Stimulated activated CD8-positive, alpha-beta memory T cell treated with anti-CD3 and anti-CD28 coated beads, Interleukin-4, amount 100 ng/mL, for 48 hours (primary cell): Measurements from ENCODE around the gene SIRT7.

Source experiments
- DNase-seq: peaks from one replicate; pipeline ENCODE4 v3.0.0-alpha.2; 2020

Gene SIRT7

DNA sequence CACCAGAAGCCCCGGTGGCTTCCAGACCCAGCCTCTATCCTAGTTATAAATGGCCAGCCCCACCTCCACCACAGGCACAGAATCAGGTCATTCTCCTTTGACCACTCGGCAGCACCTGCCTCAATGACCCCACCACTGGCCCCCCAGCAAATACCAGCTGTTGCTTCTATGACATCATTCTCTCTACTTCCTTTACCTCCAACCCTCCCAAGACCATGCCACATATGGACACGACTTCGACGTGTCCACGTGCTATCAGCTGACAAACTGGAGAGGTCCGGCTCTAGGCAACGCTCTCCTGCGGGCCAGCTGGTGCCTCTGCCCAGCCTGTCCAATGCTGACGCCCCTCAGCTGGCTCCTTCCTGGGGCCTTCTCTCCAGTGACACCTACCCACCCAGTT, 32.5 kb downstream of the SIRT7 start:
- no peak for DNase-seq

DNA sequence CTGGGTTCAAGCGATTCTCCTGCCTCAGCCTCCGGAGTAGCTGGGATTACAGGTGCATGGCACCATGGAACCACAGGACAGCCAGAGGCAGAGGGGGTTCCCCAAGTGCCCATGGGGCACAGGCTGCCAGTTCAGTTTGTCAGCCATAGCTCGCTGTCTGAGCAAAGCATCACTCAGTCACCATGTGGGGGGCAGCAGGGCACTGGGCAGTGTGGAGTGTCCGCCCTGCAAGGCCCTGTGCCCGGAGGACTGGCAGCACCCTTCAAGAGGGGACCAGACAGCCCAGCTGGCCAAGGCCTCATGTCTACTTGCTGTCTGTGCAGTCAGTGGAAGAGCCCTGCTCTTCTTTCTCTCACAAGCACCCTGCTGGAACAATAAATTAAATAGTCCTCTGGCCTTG, 33.0 kb downstream of the SIRT7 start:
- DNase-seq = no peak

DNA sequence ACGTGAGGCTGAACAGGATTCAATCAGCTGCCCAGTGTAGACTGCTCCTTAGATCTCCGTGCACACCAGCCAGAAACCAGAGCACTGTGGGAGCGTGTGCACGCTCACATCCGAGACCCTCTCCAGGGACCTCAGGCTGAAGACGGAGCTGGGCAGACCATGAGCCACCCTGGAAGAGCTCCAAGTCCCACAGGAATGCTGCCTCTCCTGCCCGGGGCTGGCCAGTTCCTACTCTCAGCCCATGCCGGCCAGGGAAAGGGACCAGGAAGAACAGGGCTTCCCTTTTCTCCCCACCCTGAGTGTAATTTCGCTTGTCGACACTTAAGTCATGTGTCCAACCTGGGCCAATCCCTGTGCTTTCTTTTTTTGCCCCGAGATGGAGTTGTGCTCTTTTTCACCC, 33.5 kb downstream of the SIRT7 start:
- no peak for DNase-seq

DNA sequence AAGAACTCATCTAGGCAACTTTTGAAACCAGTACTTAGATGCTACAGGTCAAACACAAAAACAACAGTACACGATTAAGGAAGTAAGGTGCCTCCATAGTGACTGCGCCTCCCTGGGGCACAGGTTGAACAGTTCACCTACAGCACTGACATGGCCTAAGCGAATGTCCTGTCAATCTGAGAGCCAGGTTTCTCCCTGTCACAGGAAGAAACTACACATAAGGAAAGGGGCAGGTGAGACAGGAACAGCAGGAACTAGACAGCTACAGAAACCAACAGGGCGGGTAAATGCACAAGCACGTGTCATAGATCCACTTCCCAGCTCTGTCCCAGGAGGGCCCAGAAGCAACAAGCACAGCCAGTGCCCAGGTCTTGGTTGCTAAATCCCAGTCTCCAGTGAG, 38.9 kb downstream of the SIRT7 start:
- DNase-seq = no peak

DNA sequence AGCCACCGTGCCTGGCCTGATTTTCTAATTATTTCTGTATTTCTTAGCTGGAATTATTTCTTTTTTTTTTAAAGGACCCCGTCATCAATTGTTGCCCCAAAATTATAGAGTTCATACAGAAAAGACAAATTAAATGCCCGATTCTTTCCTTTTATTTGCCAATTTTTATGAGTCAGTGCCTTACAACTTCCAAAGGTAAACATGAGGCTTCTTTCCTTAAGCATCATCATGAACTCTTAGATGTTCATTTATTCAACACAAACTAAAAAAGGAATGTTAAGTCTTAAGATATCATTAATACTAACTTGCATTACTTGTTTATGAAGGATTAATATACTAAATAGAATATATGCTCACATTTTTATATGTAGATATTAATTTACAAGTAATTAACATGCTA, 39.7 kb downstream of the SIRT7 start:
- DNase-seq = no peak

DNA sequence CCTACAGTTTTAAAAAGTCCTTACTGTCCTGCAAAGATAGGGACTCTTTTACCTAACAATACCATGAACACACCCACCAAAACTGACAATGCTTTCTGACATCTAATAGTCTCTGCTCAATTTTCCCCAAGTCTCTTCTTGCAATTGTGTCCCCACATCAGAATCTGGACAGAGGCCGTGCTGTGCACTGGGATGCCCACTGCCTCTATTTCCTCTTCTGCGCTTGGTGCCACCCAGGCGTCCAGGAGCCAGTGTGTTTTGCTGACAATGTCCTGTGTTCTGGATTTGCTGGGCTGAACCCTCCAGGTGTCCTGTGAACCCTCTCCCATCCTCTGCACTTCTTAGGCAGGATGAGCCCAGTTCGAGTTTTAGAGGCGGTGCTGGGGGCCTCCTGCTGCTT, 40.4 kb downstream of the SIRT7 start:
- DNase-seq = no peak

DNA sequence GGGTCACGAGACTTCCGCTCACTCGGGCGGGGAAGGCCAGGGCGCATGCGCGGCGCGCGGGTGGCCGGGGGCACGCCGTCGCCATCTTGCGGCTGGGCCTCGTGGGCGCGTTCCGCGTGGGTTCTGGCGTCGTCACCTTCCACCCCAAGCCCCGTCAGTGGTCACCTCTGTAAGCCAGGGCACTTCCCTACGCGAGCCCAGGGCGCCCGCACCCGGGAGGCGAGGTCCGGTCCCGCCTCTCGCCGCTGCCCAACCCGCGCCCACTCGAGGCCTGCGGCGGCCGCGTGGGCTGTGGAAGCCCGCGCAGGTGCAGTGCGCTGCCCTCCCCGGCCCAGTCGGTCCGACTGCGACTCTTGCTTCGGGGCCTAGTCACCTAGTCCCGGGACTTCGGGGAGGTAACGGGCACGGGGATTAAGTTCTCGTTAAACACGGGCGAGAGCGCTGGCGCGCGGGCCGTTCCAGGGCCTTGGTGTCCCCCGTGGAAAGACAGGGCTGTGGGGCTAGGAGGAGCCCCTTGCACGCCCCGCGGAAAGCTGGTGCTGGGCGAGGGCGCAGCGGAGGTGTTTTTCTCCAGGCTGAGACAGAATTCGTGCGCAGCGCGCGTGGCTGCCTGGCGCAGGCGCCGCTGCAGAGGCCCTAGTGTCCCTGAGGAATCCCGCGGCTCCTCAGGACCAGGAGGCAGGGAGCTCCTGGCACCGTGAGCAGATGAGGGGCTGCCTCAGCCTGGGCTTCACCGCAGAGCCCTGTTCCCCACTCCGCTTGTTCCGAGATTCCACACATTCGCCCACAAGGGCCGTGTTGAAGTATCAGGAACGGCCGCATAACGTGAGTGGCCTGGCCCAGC, 46.4 kb downstream of the SIRT7 start:
- DNase-seq = peak; percentile 97

DNA sequence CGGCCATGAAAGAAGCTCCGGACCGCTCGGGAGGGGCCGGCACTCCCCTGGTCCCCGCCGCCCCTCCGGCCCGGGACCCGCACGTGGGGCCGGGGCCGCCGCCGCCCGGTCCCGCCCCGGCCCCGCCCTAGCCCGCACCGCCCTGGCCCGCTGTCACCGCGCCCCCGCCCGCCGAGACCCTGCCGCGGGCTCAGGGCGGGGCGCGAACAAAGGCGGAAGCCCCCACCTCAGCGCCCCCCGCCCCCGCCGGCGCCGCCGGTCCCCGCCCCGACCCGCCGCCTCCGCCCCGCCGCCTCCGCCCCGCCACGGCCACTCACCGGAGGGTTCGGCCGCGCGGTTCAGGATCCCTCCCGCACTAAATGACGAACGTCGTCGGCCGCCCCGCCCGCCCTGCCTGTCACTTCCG, 47.0 kb downstream of the SIRT7 start, which contains the start of gene ARHGDIA:
Gene ARHGDIA (minus strand): TSS at position 357 of the 406 bp plus-strand sequence. CDS start 1,407 bp downstream, outside the sequence.
- no peak for DNase-seq

DNA sequence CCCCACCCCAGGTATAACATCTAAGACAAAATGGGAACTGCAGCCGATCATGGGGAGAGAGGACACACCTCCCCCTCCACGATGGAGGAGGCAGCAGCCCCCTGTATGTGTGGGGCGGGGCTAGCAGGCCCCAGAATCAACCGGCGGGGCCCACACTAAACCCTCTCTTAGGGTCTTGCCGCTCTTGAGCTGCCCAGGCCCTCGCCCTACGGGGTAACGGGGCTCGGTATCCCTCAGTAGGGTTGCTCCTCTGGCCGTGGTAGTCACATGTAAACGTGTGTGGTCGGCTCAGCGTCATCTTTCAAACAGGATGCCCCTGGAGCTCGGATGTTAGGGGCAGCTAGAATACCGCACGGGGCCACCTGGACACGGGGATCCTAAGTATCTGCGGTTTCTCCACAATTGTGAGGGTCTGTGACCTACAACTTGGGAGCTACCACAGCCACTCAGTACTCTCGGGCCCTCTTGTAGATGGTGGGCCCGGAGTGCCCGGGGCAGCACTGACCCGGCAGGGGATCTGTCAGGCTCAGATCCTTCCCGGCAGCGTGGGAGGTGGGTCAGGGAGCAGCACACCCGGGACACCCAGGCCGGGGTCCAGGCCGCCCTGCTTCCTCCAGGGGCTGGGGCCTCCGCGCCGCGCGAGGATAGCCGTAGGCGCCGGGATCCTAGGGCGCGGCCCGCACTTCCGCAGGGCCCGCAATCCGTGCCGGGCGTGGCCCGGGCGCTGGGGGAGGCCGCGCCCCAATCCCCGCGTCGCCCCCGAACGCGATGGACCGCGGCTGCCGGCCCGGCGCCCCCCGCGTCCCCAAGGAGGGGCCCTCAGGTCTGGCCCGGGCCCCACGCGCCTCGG, 47.6 kb downstream of the SIRT7 start:
- peak; percentile 64 for DNase-seq

DNA sequence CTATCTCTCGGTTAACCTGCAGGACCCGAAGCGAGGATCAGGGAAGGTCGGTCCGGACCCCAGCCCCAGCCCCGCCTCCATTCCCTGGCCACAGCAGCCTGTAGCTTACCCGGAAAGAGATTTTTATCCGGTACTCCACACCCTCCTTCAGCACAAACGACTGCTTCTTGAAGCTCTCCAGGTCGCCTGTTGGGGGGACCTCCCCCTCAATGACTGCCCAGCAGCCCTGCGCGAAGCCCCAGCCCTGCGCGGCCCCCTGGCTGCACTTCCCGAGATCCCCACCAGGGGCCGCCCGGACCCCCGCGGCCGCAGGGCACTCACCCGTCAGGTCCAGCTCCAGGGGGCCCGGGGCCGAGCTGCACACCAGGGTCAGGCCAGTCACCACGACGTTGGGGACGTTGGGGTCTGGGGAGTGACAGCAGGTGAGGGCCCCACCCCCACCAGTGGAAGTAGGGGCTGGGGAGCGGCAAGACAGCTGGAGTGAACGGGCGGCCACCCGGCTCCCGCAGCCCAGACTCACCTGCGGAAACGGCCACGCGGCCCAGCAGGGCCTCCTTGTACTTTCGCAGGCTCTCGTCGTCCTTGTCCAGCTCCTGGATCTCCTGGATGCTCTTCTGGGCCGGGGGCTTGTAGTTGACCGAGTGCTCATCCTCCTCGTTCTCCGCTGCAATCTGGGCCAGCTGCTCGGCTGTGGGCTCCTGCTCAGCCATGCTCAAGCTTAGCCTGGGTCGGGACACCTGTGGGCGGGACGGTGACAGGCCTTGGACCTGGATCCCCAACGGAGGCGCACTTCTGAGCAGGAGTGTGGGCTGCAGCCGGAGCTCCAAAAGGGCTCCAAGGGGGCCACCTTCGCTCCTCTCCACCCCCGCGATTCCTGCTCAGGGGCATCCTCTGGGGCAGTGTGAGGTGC, 48.5 kb downstream of the SIRT7 start:
- peak; percentile 77 for DNase-seq

DNA sequence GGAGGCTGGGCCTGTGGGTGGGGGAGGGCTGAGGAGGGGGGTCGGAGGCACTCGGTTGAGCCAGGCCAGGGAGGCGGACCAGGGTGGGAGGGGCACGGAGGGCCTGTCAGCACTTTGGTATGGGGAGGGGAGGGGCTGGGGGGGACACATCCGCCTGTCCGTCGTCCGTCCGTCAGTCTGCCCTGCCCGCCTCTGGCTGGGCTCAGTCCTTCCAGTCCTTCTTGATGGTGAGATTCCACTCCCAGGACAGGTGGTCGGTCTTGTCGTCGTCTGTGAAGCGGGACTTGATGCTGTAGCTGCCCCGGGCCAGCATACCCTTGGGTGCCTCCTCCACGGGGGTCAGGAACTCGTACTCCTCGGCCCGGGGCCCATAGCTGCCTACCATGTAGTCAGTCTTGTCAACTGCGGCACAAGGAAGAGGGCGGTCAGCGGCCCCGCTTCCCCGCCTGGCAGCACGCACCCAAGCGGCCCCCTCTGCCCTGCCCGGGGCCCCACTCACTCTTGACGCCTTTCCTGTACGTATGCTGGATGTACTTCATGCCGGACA, 49.2 kb downstream of the SIRT7 start:
- DNase-seq = no peak

DNA sequence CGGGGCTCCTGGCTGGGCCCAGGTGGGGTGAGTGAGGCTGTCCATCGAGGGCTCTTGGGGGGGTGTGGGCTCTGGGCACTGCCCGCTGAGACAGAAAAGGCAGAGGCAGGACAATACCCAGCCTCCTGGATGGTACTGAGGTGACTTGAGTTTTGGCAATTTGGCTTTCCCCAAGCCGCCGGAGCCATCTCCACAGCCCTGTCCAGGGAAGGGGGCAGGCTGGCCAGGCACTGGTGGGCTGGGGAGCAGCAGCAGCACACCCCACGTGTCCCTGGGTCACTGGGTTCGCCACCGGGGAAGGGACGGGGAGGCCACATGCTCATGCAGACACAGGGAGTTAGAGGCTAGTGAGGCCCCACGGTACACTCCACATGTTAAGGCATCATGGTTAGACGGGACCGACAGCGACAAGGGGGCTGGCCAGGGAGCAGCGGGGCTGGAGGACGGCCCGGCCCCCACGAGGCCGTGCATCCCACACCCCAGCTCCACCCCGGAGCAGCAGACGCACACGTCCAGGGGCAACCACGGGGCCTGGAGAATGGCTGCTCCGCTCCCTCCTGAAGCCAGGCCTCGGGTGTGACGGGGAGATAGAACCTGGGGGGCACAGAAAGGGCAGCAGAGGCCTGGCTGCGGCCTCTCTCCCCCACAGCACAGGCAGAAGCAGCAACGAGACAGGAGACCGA, 49.8 kb downstream of the SIRT7 start:
- peak; percentile 38 for DNase-seq

DNA sequence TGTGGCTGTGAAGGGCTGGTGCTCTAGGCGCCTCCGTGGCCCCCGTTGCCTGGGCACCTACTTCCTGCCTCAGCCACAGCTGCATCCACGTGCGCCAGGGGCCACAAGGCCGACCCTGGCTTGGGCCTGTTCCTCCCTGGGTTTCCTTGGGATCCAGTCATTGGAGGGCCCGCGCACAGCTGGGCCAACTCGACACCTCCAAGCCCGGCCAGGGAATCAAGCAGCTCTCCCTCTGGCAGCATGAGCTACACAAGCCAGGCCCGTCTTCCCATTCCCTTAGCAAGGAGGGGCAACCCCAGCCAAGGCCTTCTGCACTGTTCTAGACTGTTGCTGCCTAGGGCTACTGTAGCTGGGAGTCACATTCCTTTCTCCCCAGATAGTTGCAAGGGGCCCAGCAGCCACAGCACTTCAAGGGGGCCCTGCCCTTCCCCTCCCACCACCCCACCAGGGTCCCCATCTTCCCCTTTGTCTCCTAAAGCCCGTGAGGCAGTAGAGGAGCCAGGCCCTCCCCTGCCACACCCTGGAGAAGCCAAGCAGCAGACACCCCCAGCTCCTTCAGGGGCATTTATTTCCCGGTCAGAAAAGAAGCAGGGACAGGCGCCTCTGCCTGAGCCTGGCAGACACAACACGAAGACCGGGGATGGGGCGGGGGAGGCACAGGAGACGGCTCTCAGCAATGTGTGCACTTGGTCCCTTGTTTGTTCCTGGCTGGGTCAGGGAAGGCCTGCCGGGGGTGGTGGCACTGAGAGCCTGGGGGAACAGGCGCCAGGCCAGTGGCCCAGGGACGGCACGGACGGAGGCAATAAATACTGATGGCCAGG, 50.6 kb downstream of the SIRT7 start:
- peak; percentile 54 for DNase-seq

DNA sequence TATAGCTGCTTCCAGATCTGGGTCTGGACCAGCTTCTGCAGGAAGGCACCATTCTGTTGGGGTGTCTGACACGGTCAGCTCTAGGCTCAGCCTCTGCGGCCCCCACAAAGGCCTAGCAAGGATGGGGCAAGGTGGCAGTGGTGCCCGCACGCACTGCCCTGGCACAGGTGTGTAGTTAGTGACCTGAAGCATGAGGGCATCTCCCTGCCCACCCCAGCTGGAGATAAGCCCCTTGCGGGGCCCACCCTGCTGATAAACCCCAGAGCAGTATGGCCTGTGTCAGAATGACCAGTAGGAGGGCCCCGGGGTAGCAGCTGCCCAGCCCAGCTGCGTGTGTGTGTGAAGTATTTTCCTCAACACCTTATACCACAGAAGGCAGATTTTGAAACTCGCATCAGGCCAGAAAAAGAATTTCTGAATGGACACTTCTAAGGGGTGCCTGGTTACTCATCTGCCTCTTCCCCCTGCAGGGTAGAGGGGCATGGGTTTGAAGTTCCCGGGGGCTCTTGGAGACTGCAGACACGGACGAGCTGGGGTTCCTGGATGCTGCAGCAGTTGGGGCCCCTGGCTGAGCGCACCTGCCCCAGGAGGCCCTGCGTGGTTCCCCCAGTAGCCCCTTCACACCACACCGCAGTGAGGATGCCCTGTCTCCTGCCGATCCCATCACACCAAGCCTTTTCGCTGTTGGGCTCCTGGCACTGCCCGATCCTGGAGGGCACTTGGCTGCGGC, 51.4 kb downstream of the SIRT7 start:
- DNase-seq = peak; percentile 39

DNA sequence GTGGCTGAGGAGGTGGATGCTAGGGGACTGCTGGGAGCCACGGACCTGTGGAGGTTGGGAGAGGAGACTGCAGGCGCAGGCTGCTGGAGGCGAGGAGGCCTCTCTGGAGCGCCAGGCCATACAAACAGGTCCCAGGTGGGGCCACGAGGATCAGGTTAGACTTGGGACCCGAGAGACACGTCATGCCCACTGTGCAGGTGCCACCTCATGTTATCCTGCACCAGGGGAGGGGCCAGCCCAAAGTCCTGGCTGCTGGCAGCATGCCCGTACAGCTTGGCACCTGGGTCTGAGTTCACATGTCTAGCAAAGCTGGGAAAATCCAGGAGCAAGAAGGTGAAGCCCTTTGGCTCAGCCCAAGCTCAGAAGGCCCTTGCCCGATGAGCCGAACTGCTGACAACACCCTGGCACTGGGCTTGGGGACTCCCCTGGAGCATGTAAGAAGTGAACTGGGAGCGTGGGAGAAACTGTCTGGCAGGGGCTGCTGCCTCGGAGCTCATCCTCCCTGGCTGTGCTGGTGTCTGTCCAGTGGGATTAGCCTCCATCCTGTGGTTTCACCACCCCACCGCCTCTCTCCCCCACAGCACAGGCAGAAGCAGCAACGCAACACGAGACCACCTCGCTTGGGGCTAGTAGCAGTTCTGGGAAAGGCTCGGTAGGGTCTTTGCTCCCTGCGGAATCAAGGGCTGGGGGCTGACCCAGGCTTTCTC, 52.1 kb downstream of the SIRT7 start:
- DNase-seq = peak; percentile 39

DNA sequence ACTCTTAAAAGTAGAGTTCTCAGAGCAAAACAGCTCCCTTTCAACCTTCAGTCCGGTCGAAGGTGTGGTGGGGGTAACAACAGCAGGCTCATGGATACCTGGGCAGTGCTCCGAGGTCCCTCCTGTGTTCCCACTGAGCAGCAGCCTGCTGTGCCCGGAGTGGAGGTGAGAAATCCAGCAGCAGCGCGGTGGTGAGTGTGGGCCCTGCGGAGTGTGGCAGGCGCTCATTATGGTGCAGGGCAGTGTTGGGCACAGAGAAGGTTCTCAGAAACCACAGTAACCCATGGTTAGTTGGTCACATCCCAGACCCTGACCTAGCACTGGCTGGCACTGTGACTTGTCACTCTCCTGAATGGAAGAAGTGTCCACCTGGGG, 52.6 kb downstream of the SIRT7 start:
- DNase-seq = no peak

DNA sequence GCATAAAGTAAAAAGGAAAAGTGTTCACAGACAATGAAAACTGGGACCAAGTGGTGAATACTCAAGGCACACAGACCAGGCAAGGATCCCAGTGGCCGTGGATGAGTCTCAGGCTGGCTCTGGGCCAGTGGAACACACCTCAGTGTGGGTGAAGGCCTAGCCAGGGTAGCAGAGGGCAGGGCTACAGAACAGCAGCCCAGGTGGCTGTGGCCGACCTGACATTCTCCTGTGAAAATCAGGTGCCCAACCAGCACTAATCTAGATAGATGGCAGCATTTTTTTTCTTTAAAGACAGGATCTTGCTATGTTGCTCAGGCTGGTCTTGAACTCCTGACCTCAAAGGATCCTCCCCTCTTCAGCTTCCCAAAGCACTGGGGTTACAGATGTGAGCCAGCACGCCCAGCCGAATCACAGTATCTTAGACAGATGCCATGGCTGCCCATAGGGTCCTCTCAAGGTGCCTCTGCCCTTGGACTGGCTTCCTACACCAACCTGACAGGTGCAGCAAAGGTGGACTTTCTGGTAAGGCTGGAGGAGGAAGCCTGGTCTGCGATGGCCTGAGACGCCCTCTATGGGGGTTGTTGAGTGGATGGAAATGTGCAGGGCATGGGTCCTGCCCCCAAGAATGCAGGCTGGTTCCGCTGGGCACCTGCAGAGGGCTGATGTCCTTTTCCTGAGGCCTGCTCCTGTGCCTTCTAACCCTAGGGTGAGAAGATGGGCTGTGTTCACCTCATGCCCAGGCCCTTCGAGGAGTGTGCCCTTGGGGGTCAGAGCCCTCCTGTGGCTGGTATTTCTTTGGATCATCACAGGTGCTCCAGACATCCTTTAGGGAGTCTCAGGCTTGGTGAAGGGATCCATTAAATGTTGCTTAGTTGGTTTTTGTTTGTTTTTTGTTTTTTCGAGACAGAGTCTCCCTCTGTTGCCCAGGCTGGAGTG, 53.9 kb downstream of the SIRT7 start:
- no peak for DNase-seq

DNA sequence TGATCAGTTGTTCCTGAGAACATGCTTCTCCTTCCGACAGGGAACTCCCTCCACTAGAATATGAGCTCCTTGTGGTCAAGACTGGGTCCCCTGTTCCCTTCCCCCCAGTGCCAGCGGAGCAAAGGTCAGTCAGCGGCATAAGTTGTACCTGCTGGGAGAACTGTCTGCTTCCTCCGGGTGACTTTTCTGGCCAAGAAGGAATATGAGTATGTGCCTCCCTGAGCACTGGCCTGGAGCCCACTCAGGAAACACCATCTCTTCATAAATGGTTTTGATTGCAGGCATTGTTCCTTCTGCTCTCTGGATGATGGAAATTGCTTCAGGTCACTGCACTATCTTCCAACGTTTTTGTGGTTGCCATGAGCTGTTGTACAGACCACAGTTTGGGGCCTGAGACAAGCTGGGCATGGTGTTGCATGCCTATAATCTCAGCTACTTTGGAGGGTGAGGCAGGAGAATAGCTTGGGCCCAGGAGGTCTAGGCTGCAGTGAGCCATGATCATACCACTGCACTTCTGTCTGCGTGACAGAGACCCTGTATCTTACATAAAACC, 54.8 kb downstream of the SIRT7 start:
- DNase-seq = no peak
